ENCODE measurements around the gene EFTUD2.

GRCh38 chr17:44884941-44885340 is 14.3 kb downstream of the EFTUD2 start:
- TF ChIP-seq GZF1 (CRISPR knock-in tag; IDR thresholded peaks at IDR 0.05) (no peak), POLR2AphosphoS5 (IDR thresholded peaks at IDR 0.05; ENCODE audit: low read depth, low read length) (no peak), CTCF (CRISPR knock-in tag; IDR thresholded peaks at IDR 0.05) (no peak), TARDBP (CRISPR knock-in tag; IDR thresholded peaks at IDR 0.05) (no peak), ZNF282 (IDR thresholded peaks at IDR 0.05; ENCODE audit: partially characterized antibody) (no peak), ZNF546 (CRISPR knock-in tag; conservative IDR thresholded peaks at IDR 0.05) (no peak), FOXK1 (CRISPR knock-in tag; IDR thresholded peaks at IDR 0.05; ENCODE audit: borderline replicate concordance, low read depth) (no peak), NFYB (CRISPR knock-in tag; IDR thresholded peaks at IDR 0.05) (no peak), PCBP2 (optimal IDR thresholded peaks at IDR 0.05; ENCODE audit: low read depth, low read length, poor library complexity, severe bottlenecking) (no peak), PBX3 (CRISPR knock-in tag; IDR thresholded peaks at IDR 0.05; ENCODE audit: borderline replicate concordance) (no peak), ZNF704 (CRISPR knock-in tag; IDR thresholded peaks at IDR 0.05; ENCODE audit: borderline replicate concordance) (no peak)
- TF ChIP-seq, protein P1, sequence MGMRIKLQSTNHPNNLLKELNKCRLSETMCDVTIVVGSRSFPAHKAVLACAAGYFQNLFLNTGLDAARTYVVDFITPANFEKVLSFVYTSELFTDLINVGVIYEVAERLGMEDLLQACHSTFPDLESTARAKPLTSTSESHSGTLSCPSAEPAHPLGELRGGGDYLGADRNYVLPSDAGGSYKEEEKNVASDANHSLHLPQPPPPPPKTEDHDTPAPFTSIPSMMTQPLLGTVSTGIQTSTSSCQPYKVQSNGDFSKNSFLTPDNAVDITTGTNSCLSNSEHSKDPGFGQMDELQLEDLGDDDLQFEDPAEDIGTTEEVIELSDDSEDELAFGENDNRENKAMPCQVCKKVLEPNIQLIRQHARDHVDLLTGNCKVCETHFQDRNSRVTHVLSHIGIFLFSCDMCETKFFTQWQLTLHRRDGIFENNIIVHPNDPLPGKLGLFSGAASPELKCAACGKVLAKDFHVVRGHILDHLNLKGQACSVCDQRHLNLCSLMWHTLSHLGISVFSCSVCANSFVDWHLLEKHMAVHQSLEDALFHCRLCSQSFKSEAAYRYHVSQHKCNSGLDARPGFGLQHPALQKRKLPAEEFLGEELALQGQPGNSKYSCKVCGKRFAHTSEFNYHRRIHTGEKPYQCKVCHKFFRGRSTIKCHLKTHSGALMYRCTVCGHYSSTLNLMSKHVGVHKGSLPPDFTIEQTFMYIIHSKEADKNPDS (CRISPR knock-in tag; IDR thresholded peaks at IDR 0.05): no peak
